ENCODE data around the gene CYP21A2.

The CYP21A2 gene

GRCh38 chr6:32082935-32083334 lies 44.7 kb downstream of the CYP21A2 start:
- H3K4me1 ChIP-seq (ENCODE audit: control insufficient read depth, low read depth, low read length): no peaks in the 10 kb centered on the region

GRCh38 chr6:32083812-32084768 lies 45.9 kb downstream of the CYP21A2 start:
- H3K27ac ChIP-seq (ENCODE audit: low read depth, low read length): no peak overlapping the region

More at GRCh38 chr6:32082935-32083334, 44.7 kb downstream of the CYP21A2 start:
- no peak overlapping the region for H3K27ac ChIP-seq (ENCODE audit: low read depth, low read length)
- no peak overlapping the region for H3K23ac ChIP-seq (ENCODE audit: low read length)
- H3K27me3 ChIP-seq (ENCODE audit: insufficient read depth, low read length, poor library complexity): no peaks in the 10 kb centered on the region
- H4K8ac ChIP-seq (ENCODE audit: low read depth, low read length): no peak overlapping the region
- no peak overlapping the region for H2BK15ac ChIP-seq (replicated peaks; ENCODE audit: low read depth)
- no peak overlapping the region for H3K56ac ChIP-seq (ENCODE audit: low read length)
- no peak overlapping the region for H2BK120ac ChIP-seq (ENCODE audit: low read depth, low read length)
- H2BK5ac ChIP-seq (ENCODE audit: low read length): no peak overlapping the region
- H3K4me2 ChIP-seq (ENCODE audit: low read length): no peak overlapping the region
- no peaks in the 10 kb centered on the region for H3K79me1 ChIP-seq (ENCODE audit: low read length)
- no peak overlapping the region for H3K4me3 ChIP-seq (ENCODE audit: low read length)
- no peaks in the 10 kb centered on the region for H3K36me3 ChIP-seq (ENCODE audit: control insufficient read depth, insufficient read depth, low read length)
- H4K5ac ChIP-seq (ENCODE audit: low read length): no peak overlapping the region
- WGBS (ENCODE audit: extremely low coverage, insufficient coverage, low lambda C conversion rate): no CpG with 5 or more reads among the region's 9 CpGs
- no peak overlapping the region for H3K4ac ChIP-seq (ENCODE audit: low read depth, low read length)
- no peaks in the 10 kb centered on the region for H3K79me2 ChIP-seq (ENCODE audit: control insufficient read depth, insufficient read depth, low read length)
- DNase-seq: no peak
- H3K9ac ChIP-seq (ENCODE audit: low read length): no peak overlapping the region
- no peak overlapping the region for H3K18ac ChIP-seq (ENCODE audit: low read length)
- H2AK5ac ChIP-seq (ENCODE audit: low read length): no peak overlapping the region

GRCh38 chr6:32084780-32085179 lies 46.6 kb downstream of the CYP21A2 start:
- Histone ChIP-seq H3K56ac (ENCODE audit: low read length) (no peak overlapping the region), H3K27me3 (ENCODE audit: insufficient read depth, low read length, poor library complexity) (no peaks in the 10 kb centered on the region), H3K79me1 (ENCODE audit: low read length) (no peaks in the 10 kb centered on the region), H3K4me3 (ENCODE audit: low read length) (no peak overlapping the region), H3K79me2 (ENCODE audit: control insufficient read depth, insufficient read depth, low read length) (no peaks in the 10 kb centered on the region), H3K4me1 (ENCODE audit: control insufficient read depth, low read depth, low read length) (no peaks in the 10 kb centered on the region), H3K9ac (ENCODE audit: low read length) (no peak overlapping the region), H3K27ac (ENCODE audit: low read depth, low read length) (no peak overlapping the region), H2BK15ac (replicated peaks; ENCODE audit: low read depth) (no peak overlapping the region), H3K18ac (ENCODE audit: low read length) (no peak overlapping the region), H2AK5ac (ENCODE audit: low read length) (no peak overlapping the region), H2BK120ac (ENCODE audit: low read depth, low read length) (no peak overlapping the region), H4K5ac (ENCODE audit: low read length) (no peak overlapping the region), H4K8ac (ENCODE audit: low read depth, low read length) (no peak overlapping the region), H3K36me3 (ENCODE audit: control insufficient read depth, insufficient read depth, low read length) (no peaks in the 10 kb centered on the region), H3K4me2 (ENCODE audit: low read length) (no peak overlapping the region), H2BK5ac (ENCODE audit: low read length) (no peak overlapping the region), H3K4ac (ENCODE audit: low read depth, low read length) (no peak overlapping the region), H3K23ac (ENCODE audit: low read length) (no peak overlapping the region)
- no peak for DNase-seq
- WGBS (ENCODE audit: extremely low coverage, insufficient coverage, low lambda C conversion rate): no CpG with 5 or more reads among the region's 2 CpGs

More at GRCh38 chr6:32083812-32084768, 45.9 kb downstream of the CYP21A2 start:
- Histone ChIP-seq H3K23ac (ENCODE audit: low read length) (no peak overlapping the region), H3K4ac (ENCODE audit: low read depth, low read length) (no peak overlapping the region), H2AK5ac (ENCODE audit: low read length) (no peak overlapping the region), H3K9ac (ENCODE audit: low read length) (no peak overlapping the region), H3K4me2 (ENCODE audit: low read length) (no peak overlapping the region), H3K56ac (ENCODE audit: low read length) (no peak overlapping the region), H2BK15ac (replicated peaks; ENCODE audit: low read depth) (no peak overlapping the region), H3K36me3 (ENCODE audit: control insufficient read depth, insufficient read depth, low read length) (no peaks in the 10 kb centered on the region), H3K27me3 (ENCODE audit: insufficient read depth, low read length, poor library complexity) (no peaks in the 10 kb centered on the region), H3K4me3 (ENCODE audit: low read length) (no peak overlapping the region), H3K79me2 (ENCODE audit: control insufficient read depth, insufficient read depth, low read length) (no peaks in the 10 kb centered on the region), H4K8ac (ENCODE audit: low read depth, low read length) (no peak overlapping the region), H2BK120ac (ENCODE audit: low read depth, low read length) (no peak overlapping the region), H4K5ac (ENCODE audit: low read length) (no peak overlapping the region), H3K79me1 (ENCODE audit: low read length) (no peaks in the 10 kb centered on the region), H3K18ac (ENCODE audit: low read length) (no peak overlapping the region), H3K4me1 (ENCODE audit: control insufficient read depth, low read depth, low read length) (no peaks in the 10 kb centered on the region), H2BK5ac (ENCODE audit: low read length) (no peak overlapping the region)
- DNase-seq: no peak
- no CpG with 5 or more reads among the region's 22 CpGs for WGBS (ENCODE audit: extremely low coverage, insufficient coverage, low lambda C conversion rate)

- Histone ChIP-seq H3K4me1 (ENCODE audit: control insufficient read depth, low read depth, low read length) (no peaks in the 10 kb centered on the region), H3K18ac (ENCODE audit: low read length) (no peak overlapping the region), H3K36me3 (ENCODE audit: control insufficient read depth, insufficient read depth, low read length) (no peaks in the 10 kb centered on the region), H3K23ac (ENCODE audit: low read length) (no peak overlapping the region), H3K79me1 (ENCODE audit: low read length) (no peaks in the 10 kb centered on the region), H3K56ac (ENCODE audit: low read length) (no peak overlapping the region), H3K79me2 (ENCODE audit: control insufficient read depth, insufficient read depth, low read length) (no peaks in the 10 kb centered on the region), H2BK120ac (ENCODE audit: low read depth, low read length) (no peak overlapping the region), H4K8ac (ENCODE audit: low read depth, low read length) (no peak overlapping the region), H3K4me2 (ENCODE audit: low read length) (no peak overlapping the region), H3K4me3 (ENCODE audit: low read length) (no peak overlapping the region), H2BK15ac (replicated peaks; ENCODE audit: low read depth) (no peak overlapping the region), H3K27ac (ENCODE audit: low read depth, low read length) (no peak overlapping the region), H2BK5ac (ENCODE audit: low read length) (no peak overlapping the region), H4K5ac (ENCODE audit: low read length) (no peak overlapping the region), H3K9ac (ENCODE audit: low read length) (no peak overlapping the region), H2AK5ac (ENCODE audit: low read length) (no peak overlapping the region), H3K4ac (ENCODE audit: low read depth, low read length) (no peak overlapping the region), H3K27me3 (ENCODE audit: insufficient read depth, low read length, poor library complexity) (no peaks in the 10 kb centered on the region)
- DNase-seq: no peak
- no CpG with 5 or more reads among the region's 17 CpGs for WGBS (ENCODE audit: extremely low coverage, insufficient coverage, low lambda C conversion rate)
These were observed 47.7 kb downstream of the CYP21A2 start for GRCh38 chr6:32085759-32086459.

- H3K56ac ChIP-seq (ENCODE audit: low read length): peak overlapping the region; percentile 74
- peak overlapping the region; percentile 44 for H3K18ac ChIP-seq (ENCODE audit: low read length)
- H3K4ac ChIP-seq (ENCODE audit: low read depth, low read length): no peak overlapping the region
- H3K79me1 ChIP-seq (ENCODE audit: low read length): no peaks in the 10 kb centered on the region
- no peak overlapping the region for H3K4me3 ChIP-seq (ENCODE audit: low read length)
- DNase-seq: no peak
- H2AK5ac ChIP-seq (ENCODE audit: low read length): no peak overlapping the region
- WGBS (ENCODE audit: extremely low coverage, insufficient coverage, low lambda C conversion rate): no CpG with 5 or more reads among the region's 45 CpGs
- H2BK5ac ChIP-seq (ENCODE audit: low read length): no peak overlapping the region
- no peak overlapping the region for H2BK120ac ChIP-seq (ENCODE audit: low read depth, low read length)
- H3K4me2 ChIP-seq (ENCODE audit: low read length): peak overlapping the region; percentile 28
- no peak overlapping the region for H3K23ac ChIP-seq (ENCODE audit: low read length)
- H4K8ac ChIP-seq (ENCODE audit: low read depth, low read length): no peak overlapping the region
- no peaks in the 10 kb centered on the region for H3K27me3 ChIP-seq (ENCODE audit: insufficient read depth, low read length, poor library complexity)
- H3K79me2 ChIP-seq (ENCODE audit: control insufficient read depth, insufficient read depth, low read length): no peaks in the 10 kb centered on the region
- H2BK15ac ChIP-seq (replicated peaks; ENCODE audit: low read depth): no peak overlapping the region
- no peaks in the 10 kb centered on the region for H3K4me1 ChIP-seq (ENCODE audit: control insufficient read depth, low read depth, low read length)
- no peaks in the 10 kb centered on the region for H3K36me3 ChIP-seq (ENCODE audit: control insufficient read depth, insufficient read depth, low read length)
- peak overlapping the region; percentile 55 for H3K9ac ChIP-seq (ENCODE audit: low read length)
- no peak overlapping the region for H3K27ac ChIP-seq (ENCODE audit: low read depth, low read length)
- no peak overlapping the region for H4K5ac ChIP-seq (ENCODE audit: low read length)
These were observed 48.7 kb downstream of the CYP21A2 start for GRCh38 chr6:32086661-32087573.

Data from mesendoderm (in vitro differentiated cells).